Measurements from ENCODE around the gene GRAPL.
"Not testable (repeated sequence)": the region's sequence is repeated elsewhere in the genome, so short reads cannot be mapped to it uniquely, and the experiment has no call there.

The GRAPL gene

GRCh38 chr17:19188870-19189708, 61.7 kb downstream of the GRAPL start:
- not testable (repeated sequence) for DNase-seq (ENCODE audit: low read depth)

DNA sequence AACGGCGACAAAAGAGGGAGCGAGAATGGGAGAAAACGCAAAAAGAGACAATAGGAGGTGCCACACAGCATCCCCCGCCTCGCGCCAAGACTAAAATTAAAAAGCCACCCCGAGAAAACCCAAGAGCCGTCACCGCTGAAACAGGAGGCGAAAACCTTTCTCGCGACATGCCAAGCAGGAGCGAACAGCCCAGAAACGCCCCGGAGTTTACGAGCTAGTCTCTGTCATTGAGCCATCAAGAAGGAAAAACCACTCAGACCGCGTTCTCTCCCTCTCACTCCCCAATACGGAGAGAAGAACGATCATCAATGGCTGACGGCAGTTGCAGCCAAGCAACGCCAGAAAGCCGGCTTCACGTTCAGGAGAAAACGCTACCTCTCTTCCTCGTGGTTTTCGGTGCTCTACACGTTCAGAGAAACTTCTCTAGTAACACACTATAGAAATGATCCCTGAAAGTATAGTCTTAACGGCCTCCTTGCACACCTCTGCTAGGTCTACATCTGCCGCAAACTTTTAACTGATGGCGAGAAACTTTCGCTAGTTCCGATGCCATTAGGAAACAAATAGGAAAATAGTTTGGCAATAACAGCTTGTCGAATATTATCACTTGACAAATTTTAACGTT, 62.5 kb downstream of the GRAPL start:
- DNase-seq (ENCODE audit: low read depth) = not testable (repeated sequence)

GRCh38 chr17:19196382-19197204, 69.2 kb downstream of the GRAPL start:
- not testable (repeated sequence) for DNase-seq (ENCODE audit: low read depth)

DNA sequence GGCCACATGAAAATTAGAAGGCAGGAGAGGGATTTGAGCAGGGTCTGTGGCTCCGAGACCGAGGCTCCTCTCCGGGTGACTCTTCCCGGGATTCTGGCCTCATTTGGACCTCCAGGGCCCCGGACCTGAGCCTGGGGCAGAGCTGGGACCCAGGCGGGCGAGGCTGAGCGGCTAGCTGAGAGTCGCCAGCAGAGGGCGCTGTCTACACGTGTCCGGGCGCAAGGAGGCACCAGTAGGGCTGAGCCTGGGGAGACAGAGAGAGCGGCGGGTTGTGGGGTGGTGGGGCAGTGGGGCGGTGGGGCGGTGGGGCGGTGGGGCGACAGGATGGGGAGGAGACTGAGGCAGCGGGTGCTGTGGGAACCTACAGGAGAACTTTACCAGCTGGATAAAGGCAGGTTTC, 75.1 kb downstream of the GRAPL start:
- DNase-seq (ENCODE audit: low read depth) = not testable (repeated sequence)

DNA sequence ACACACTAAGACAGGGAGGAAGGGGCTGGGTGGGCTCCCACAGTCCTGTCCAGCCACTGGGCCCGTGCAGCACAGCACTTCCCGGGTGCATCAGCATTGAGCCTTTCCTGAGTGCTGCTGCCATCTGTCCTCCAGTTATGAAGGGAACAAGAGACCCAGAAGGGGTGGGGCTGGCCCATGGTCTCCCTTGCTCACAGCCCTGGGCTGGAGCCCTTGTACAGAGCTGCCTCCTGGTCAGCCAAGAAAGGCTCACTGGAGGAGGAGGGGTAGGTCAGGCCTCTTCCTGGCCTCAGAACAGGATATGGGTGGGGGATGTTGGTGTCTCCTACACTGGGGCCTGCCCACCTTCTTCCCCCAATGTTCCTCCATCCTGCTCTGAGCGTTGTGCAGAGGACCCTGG, 76.0 kb downstream of the GRAPL start:
- not testable (repeated sequence) for DNase-seq (ENCODE audit: low read depth)
